ENCODE measurements around the gene SLC12A6. TPM values are rescaled to one million over a fixed set of nuclear protein-coding genes. Genes with fewer than 3 reads are reported as not detected.
A peak's percentile ranks its signal among the peaks of the same experiment; 100 is the strongest.

The SLC12A6 gene
- total RNA-seq, 3 donors from 2014 or later: 22.3 to 28.8 (median 25.8) TPM

DNA sequence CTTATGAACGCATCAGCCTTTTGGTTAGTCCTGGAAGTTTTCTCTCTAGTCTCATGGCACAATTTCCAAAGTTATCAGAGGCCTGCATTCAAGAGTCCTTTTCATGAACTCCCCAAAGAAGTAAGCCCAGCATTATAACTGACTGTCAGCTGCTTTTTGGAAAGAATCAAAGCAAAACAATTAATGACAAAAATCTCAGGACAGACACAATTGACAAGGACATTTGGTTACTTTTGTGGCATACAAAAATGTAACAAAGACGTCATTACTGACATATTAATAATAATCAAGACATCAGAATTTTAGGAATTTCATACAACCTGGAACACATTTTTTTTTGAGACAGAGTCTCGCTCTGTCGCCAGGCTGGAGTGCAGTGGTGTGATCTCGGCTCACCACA is 148.9 kb downstream of the SLC12A6 start:
- Histone ChIP-seq H3K27me3 (no peaks in the 10 kb centered on the region), H3K4me1 (no peaks in the 10 kb centered on the region), H3K36me3 (no peaks in the 10 kb centered on the region), H3K9me3 (no peaks in the 10 kb centered on the region), H3K27ac (no peak overlapping the region), H3K4me3 (no peak overlapping the region)
- DNase-seq (ENCODE audit: low spot score in 2 of 2): no peak
- intact Hi-C loops (cut with DNase I; ENCODE audit: low total_unique reads): no loop called here
- TF ChIP-seq POLR2A (IDR thresholded peaks at IDR 0.05) (no peak), CTCF (IDR thresholded peaks at IDR 0.05) (no peak), POLR2AphosphoS5 (IDR thresholded peaks at IDR 0.05) (no peak)

DNA sequence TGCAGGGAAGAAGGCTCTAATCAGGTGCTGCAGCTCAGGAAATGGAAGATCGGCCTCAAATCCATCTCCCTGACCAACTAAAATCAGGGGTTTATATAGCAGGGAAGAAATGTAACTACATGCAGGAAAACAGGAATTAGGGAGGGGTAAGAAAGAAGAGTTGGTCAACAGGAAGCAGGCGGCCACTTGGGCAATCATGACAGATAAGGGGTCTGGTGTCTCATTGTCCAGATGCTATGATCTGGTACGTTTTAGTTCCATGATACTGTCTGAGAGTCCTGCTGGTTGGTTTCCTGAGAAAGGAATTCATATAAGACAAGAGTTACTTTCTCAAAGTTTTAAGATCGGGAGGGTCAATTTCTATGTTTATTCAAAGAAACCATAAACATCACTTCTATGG is 151.9 kb downstream of the SLC12A6 start:
- H3K9me3 ChIP-seq: no peaks in the 10 kb centered on the region
- no peak for DNase-seq (ENCODE audit: low spot score in 2 of 2)
- H3K4me1 ChIP-seq: no peaks in the 10 kb centered on the region
- no peak overlapping the region for H3K27ac ChIP-seq
- intact Hi-C loops (cut with DNase I; ENCODE audit: low total_unique reads): no loop called here
- H3K4me3 ChIP-seq: no peak overlapping the region
- H3K27me3 ChIP-seq: no peaks in the 10 kb centered on the region
- TF ChIP-seq CTCF (IDR thresholded peaks at IDR 0.05): no peak
- TF ChIP-seq POLR2AphosphoS5 (IDR thresholded peaks at IDR 0.05): no peak
- TF ChIP-seq POLR2A (IDR thresholded peaks at IDR 0.05): no peak
- H3K36me3 ChIP-seq: no peaks in the 10 kb centered on the region

- H3K4me1 ChIP-seq: no peaks in the 10 kb centered on the region
- intact Hi-C loops (cut with DNase I; ENCODE audit: low total_unique reads): no loop called here
- no peaks in the 10 kb centered on the region for H3K9me3 ChIP-seq
- DNase-seq (ENCODE audit: low spot score in 2 of 2): peak in 1 of 2 donors; percentile 40
- no peak overlapping the region for H3K4me3 ChIP-seq
- no peaks in the 10 kb centered on the region for H3K27me3 ChIP-seq
- TF ChIP-seq POLR2A (IDR thresholded peaks at IDR 0.05): no peak
- no peak for TF ChIP-seq CTCF (IDR thresholded peaks at IDR 0.05)
- H3K36me3 ChIP-seq: no peaks in the 10 kb centered on the region
- no peak overlapping the region for H3K27ac ChIP-seq
Observed at GRCh38 chr15:34182942-34183341, 154.6 kb downstream of the SLC12A6 start.

Other genes starting within 250 kb of the SLC12A6 start
- gene EMC7, start 235.9 kb downstream of the SLC12A6 start, total RNA-seq: 10 to 100 TPM; 35.0 to 47.5 (median 44.6) TPM
- 1 to 10 TPM in 2 of 3 donors, under 1 TPM in 1; 0.64 to 1.6 (median 1.3) TPM for gene PGBD4, start 235.7 kb downstream of the SLC12A6 start, total RNA-seq
- gene KATNBL1, start 127.7 kb downstream of the SLC12A6 start, total RNA-seq: 10 to 100 TPM; 43.7 to 67.6 (median 61.0) TPM
- gene EMC4, start 112.8 kb downstream of the SLC12A6 start, total RNA-seq: 100 to 1,000 TPM; 121 to 157 (median 123) TPM
- gene NOP10, start 5.4 kb upstream of the SLC12A6 start, total RNA-seq: 100 to 1,000 TPM; 108 to 135 (median 130) TPM
- gene NUTM1, start 5.5 kb upstream of the SLC12A6 start, total RNA-seq: not detected
- 10 to 100 TPM; 10.7 to 16.4 (median 13.8) TPM for gene LPCAT4, start 29.4 kb upstream of the SLC12A6 start, total RNA-seq
- gene GOLGA8A, start 100.0 kb upstream of the SLC12A6 start, total RNA-seq: 10 to 100 TPM; 33.0 to 77.7 (median 73.4) TPM
- gene GOLGA8B, start 245.9 kb upstream of the SLC12A6 start, total RNA-seq: 100 to 1,000 TPM in 2 of 3 donors, 10 to 100 TPM in 1; 94.4 to 180 (median 131) TPM